ENCODE measurements around the gene PRKAA2.

Gene PRKAA2

GRCh38 chr1:56654126-56654923 lies 9.2 kb downstream of the PRKAA2 start:
- DNase-seq (ENCODE audit: low read depth) = no peak

- no peak for DNase-seq (ENCODE audit: low read depth)
These were observed 11.0 kb downstream of the PRKAA2 start for GRCh38 chr1:56655991-56656613.

GRCh38 chr1:56658254-56658653 lies 13.1 kb downstream of the PRKAA2 start:
- no peak for DNase-seq (ENCODE audit: low read depth)

- no peak for DNase-seq (ENCODE audit: low read depth)
These were observed 15.2 kb downstream of the PRKAA2 start for GRCh38 chr1:56660293-56660692.

GRCh38 chr1:56663846-56664245 lies 18.7 kb downstream of the PRKAA2 start:
- no peak for DNase-seq (ENCODE audit: low read depth)

- no peak for DNase-seq (ENCODE audit: low read depth)
These were observed 20.3 kb downstream of the PRKAA2 start for GRCh38 chr1:56665384-56665783.

- no peak for DNase-seq (ENCODE audit: low read depth)
These were observed 21.0 kb downstream of the PRKAA2 start for GRCh38 chr1:56666112-56666608.

GRCh38 chr1:56670350-56670749 lies 25.2 kb downstream of the PRKAA2 start:
- DNase-seq (ENCODE audit: low read depth) = no peak

- DNase-seq (ENCODE audit: low read depth) = no peak
These were observed 26.0 kb downstream of the PRKAA2 start for GRCh38 chr1:56671085-56671484.

GRCh38 chr1:56671542-56671941 lies 26.4 kb downstream of the PRKAA2 start:
- no peak for DNase-seq (ENCODE audit: low read depth)

- DNase-seq (ENCODE audit: low read depth) = no peak
These were observed 27.5 kb downstream of the PRKAA2 start for GRCh38 chr1:56672579-56672978.

GRCh38 chr1:56675763-56676162 lies 30.6 kb downstream of the PRKAA2 start:
- no peak for DNase-seq (ENCODE audit: low read depth)

- DNase-seq (ENCODE audit: low read depth) = peak; percentile 68
These were observed 31.5 kb downstream of the PRKAA2 start for GRCh38 chr1:56676571-56677035.

- DNase-seq (ENCODE audit: low read depth) = no peak
These were observed 38.5 kb downstream of the PRKAA2 start for GRCh38 chr1:56683569-56683968.

- DNase-seq (ENCODE audit: low read depth) = no peak
These were observed 41.1 kb downstream of the PRKAA2 start for GRCh38 chr1:56686169-56686568.

GRCh38 chr1:56688522-56689026 lies 43.5 kb downstream of the PRKAA2 start:
- DNase-seq (ENCODE audit: low read depth) = peak; percentile 58

- DNase-seq (ENCODE audit: low read depth) = no peak
These were observed 51.5 kb downstream of the PRKAA2 start for GRCh38 chr1:56696663-56697062.

GRCh38 chr1:56703747-56704146 lies 58.6 kb downstream of the PRKAA2 start:
- no peak for DNase-seq (ENCODE audit: low read depth)

GRCh38 chr1:56707379-56707778 lies 62.3 kb downstream of the PRKAA2 start:
- DNase-seq (ENCODE audit: low read depth) = no peak

GRCh38 chr1:56709269-56709880 lies 64.3 kb downstream of the PRKAA2 start:
- no peak for DNase-seq (ENCODE audit: low read depth)

- no peak for DNase-seq (ENCODE audit: low read depth)
These were observed 64.9 kb downstream of the PRKAA2 start for GRCh38 chr1:56709995-56710394.

GRCh38 chr1:56710646-56711045 lies 65.5 kb downstream of the PRKAA2 start:
- peak; percentile 50 for DNase-seq (ENCODE audit: low read depth)

GRCh38 chr1:56712150-56712549 lies 67.0 kb downstream of the PRKAA2 start:
- DNase-seq (ENCODE audit: low read depth) = no peak
